DMS 273 treated with DMSO at 0.1 percent for 48 hours (cell line): ENCODE data around the gene PHC2.

Source experiments
- DNase-seq: peaks from one replicate; lab custom pipeline; 2025; lab: John Stamatoyannopoulos, UW

Gene PHC2

GRCh38 chr1:33349778-33350610, 80.9 kb downstream of the PHC2 start:
- DNase-seq = peak; percentile 58

GRCh38 chr1:33349081-33349759, 81.7 kb downstream of the PHC2 start:
- no peak for DNase-seq

GRCh38 chr1:33348676-33349080, 82.2 kb downstream of the PHC2 start:
- no peak for DNase-seq

GRCh38 chr1:33348194-33348593, 82.7 kb downstream of the PHC2 start:
- no peak for DNase-seq

GRCh38 chr1:33347650-33347992, 83.3 kb downstream of the PHC2 start:
- peak; percentile 45 for DNase-seq

GRCh38 chr1:33346927-33347649, 83.8 kb downstream of the PHC2 start:
- no peak for DNase-seq

GRCh38 chr1:33346533-33346926, 84.4 kb downstream of the PHC2 start:
- DNase-seq = no peak

GRCh38 chr1:33344896-33345560, 85.9 kb downstream of the PHC2 start:
- no peak for DNase-seq

- no peak for DNase-seq
Measured at GRCh38 chr1:33343539-33343938, 87.4 kb downstream of the PHC2 start.

GRCh38 chr1:33342041-33342723, 88.7 kb downstream of the PHC2 start:
- DNase-seq = peak; percentile 78

- DNase-seq = no peak
Measured at GRCh38 chr1:33341190-33341589, 89.7 kb downstream of the PHC2 start.

- DNase-seq = no peak
Measured at GRCh38 chr1:33339413-33339812, 91.5 kb downstream of the PHC2 start.

- peak; percentile 74 for DNase-seq
Measured at GRCh38 chr1:33338440-33339211, 92.3 kb downstream of the PHC2 start.

GRCh38 chr1:33338048-33338439, 92.9 kb downstream of the PHC2 start:
- no peak for DNase-seq

- no peak for DNase-seq
Measured at GRCh38 chr1:33337441-33337840, 93.5 kb downstream of the PHC2 start.

- DNase-seq = peak; percentile 66
Measured at GRCh38 chr1:33336580-33336979, 94.3 kb downstream of the PHC2 start.

GRCh38 chr1:33335020-33335419, 95.9 kb downstream of the PHC2 start:
- no peak for DNase-seq

- DNase-seq = no peak
Measured at GRCh38 chr1:33334081-33334552, 96.8 kb downstream of the PHC2 start.

GRCh38 chr1:33332881-33333280, 98.0 kb downstream of the PHC2 start:
- no peak for DNase-seq

GRCh38 chr1:33332357-33332789, 98.5 kb downstream of the PHC2 start:
- DNase-seq = no peak
